Right lung (tissue), 5 donors: ENCODE results near the gene CLSTN2. TPM values are rescaled to one million over a fixed set of nuclear protein-coding genes. Genes with fewer than 3 reads are reported as not detected.
A peak's percentile ranks its signal among the peaks of the same experiment; 100 is the strongest.

ENCODE experiments used
- DNase-seq, 2 donors: peaks; one replicate each; pipeline ENCODE4 v3.0.0-alpha.2; 2013
- polyA plus RNA-seq, 5 donors: library from polyadenylated mRNA; unstranded; fragments of 120-200 nt; gene quantifications; one replicate each; pipeline versions ENCODE4 v1.2.1 to v1.2.3, GENCODE V29; 2013; ENCODE audit warnings: inconsistent platforms in 1 of 5, low replicate concordance in 1 of 5; ENCODE audit not compliant: insufficient read length in 5 of 5, insufficient read depth in 1 of 5

Gene CLSTN2
- polyA plus RNA-seq, 5 donors: 0.37 to 0.93 (median 0.47) TPM

DNA sequence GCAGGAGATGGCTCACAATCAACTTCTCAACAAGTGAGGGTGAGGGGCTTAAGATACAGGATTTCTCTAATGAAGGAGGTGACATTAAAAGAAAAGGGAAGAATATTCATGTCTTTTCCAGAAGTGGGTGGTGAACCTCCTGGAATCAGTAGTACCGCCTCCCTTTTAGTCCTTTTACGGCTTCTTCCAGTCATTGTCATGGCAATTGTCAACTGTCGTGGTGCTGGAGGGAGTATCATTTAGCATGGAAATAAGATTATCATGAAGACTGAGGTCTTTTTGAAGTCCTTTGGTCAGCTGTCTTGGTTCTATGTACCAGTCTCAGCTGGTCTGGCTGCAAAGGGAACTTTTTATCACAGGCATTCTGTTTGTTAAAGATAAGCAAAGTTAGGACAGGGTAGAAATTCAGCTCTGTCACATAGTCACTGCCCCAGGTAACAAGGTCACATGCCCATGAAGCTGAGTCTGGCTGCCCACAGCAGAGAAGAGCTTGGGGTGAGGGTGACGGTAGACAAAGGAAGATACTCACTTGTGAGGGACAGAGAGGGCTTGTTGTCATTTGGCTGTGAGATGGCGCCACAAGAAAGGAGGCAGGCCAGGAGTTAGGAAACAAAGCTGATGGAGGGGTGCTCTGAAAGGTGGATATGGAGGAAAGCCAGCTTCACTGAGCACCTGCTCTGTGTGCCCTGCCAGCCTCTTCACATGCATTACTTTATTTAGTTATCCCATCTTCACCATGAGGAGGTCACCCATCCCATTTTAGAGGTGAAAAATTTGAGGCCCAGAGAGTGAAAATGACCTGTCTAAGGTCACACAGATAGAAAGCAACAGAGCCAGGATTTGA, 514.6 kb downstream of the CLSTN2 start:
- no peak for DNase-seq

- no peak for DNase-seq
Measured at GRCh38 chr3:140453750-140454149, 518.8 kb downstream of the CLSTN2 start.

- no peak for DNase-seq
Measured at GRCh38 chr3:140455521-140456214, 520.7 kb downstream of the CLSTN2 start.

DNA sequence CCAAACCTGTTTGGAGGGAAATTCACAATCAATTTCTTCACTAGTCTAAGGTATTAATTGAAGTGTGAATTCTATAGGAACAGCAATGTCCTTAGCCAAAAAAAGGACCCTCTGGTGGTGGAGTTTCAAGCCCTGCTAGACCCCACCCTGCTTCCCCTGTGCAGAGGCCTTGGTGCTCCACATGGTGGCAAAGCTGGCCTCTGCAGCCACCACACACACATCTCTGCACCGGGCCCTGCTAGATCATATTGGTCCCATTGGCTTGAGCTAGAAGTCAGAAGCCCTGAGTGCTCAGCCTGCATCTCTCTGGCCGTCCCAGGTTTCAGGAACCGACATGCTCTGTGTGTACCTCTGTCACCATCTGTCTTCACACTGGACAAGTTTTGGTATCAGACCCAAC, 522.0 kb downstream of the CLSTN2 start:
- DNase-seq: no peak

DNA sequence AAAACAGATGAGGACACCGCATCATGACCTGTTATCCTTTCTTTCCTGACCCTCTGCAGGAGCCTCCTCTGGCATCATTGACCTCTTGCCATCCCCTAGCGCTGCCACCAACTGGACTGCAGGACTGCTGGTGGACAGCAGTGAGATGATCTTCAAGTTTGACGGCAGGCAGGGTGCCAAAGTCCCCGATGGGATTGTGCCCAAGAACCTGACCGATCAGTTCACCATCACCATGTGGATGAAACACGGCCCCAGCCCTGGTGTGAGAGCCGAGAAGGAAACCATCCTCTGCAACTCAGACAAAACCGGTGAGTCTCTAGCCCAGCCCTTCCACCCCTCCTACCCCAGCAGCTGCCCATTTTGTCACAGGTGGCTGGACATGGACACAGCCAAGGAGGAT, 524.5 kb downstream of the CLSTN2 start:
- DNase-seq: no peak

- no peak for DNase-seq
Measured at GRCh38 chr3:140461250-140461649, 526.3 kb downstream of the CLSTN2 start.

DNA sequence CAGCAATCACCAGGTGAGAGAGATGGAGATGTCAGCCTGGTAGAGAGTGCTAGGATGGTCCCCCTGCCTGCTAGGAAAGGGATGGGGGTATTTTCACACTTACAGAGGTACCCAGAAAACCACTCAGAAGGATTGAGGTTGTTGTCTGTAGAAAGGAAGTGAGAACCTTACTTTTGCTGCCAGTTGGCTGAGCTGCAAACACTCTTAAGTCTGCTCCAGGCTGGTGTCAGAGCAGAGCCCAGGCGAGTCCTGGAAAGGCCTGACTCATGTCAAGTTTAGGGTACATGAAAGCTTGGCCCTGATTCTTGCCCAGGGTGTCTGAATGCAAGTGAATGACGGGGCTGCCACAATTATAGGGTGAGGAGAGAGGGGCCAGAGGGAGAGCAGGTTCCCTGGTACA, 528.4 kb downstream of the CLSTN2 start:
- no peak for DNase-seq

DNA sequence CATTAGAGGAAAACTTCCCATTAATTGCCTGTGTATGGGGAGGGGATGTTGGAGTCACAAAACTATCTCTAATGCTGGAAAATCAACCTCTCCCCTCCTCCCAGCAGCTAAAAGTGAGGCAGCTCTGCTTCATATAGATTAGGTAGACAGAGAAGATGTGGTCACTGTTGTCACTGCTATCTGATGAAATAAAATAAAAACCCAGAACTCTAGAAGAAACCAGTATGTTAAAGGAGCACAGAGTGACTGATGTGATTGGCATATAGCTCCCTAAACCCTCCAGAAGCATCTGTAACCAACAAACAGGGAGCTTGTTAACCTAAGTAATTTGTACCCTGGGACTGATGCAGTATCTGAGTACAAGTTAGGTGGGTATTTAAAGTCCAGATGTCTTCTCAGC, 531.0 kb downstream of the CLSTN2 start:
- no peak for DNase-seq

DNA sequence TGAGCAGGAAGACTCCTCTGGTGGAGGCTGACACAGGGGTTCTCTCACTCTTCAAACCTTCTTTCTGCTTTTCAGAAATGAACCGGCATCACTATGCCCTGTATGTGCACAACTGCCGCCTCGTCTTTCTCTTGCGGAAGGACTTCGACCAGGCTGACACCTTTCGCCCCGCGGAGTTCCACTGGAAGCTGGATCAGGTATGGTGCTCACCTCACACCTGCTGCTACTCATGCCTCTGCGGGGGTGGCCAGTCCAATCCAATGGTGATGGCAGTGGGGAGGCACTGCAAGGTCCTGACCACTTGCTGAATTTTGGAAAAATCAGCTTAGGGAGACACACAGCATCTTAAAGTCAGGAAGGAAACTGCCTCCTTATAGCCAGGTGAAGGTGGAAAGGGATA, 531.5 kb downstream of the CLSTN2 start:
- DNase-seq: no peak

GRCh38 chr3:140467104-140467577, 532.2 kb downstream of the CLSTN2 start:
- no peak for DNase-seq

DNA sequence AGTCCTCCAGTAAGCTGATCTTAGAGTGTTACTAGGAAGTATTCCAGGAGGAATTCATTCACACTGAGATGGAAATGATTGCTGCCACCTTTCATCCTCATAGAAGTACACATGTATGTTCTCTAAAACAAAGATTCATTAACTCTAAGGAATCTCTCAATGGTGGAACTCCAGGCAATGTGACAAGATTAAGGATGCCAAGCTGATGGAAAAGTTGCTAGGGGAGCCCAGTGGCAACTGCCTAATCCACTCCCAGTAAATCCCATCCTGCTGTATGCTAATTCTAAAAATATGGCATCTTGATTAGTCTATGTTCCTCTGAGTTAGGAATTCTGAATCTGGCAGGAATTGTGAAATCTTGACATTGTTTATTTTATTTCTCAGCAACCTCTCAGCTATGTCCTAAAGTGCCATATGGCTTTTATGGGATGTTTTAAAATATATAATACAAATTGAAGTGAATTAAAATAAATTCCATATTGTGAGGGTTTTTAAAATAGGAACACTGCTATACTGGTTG, 532.9 kb downstream of the CLSTN2 start:
- peak; percentile 6 to 10 for DNase-seq

- DNase-seq: no peak
Measured at GRCh38 chr3:140468407-140468806, 533.4 kb downstream of the CLSTN2 start.

- no peak for DNase-seq
Measured at GRCh38 chr3:140469491-140469890, 534.5 kb downstream of the CLSTN2 start.

- DNase-seq: no peak
Measured at GRCh38 chr3:140470211-140470610, 535.2 kb downstream of the CLSTN2 start.

DNA sequence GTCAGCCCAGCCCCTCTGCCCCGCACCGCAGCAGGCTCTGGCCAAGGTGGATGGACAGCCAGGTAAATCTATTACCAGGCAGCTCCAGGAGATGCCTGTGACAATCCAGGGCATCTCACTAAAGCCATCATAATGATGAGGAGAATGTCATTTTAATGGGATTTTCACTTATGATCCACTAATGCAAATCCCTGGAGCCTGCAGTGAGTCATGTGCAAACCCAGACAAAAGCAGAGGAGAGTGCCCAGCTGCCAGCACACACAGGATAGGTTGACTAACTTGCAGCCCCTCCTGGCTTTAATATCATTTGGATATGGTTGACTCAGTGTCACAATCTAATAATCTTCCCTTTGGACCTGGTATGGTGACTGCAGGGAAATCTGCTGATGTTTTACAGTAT, 536.0 kb downstream of the CLSTN2 start:
- no peak for DNase-seq

- DNase-seq: no peak
Measured at GRCh38 chr3:140472306-140473020, 537.5 kb downstream of the CLSTN2 start.

GRCh38 chr3:140487566-140487965, 552.6 kb downstream of the CLSTN2 start:
- DNase-seq: no peak

DNA sequence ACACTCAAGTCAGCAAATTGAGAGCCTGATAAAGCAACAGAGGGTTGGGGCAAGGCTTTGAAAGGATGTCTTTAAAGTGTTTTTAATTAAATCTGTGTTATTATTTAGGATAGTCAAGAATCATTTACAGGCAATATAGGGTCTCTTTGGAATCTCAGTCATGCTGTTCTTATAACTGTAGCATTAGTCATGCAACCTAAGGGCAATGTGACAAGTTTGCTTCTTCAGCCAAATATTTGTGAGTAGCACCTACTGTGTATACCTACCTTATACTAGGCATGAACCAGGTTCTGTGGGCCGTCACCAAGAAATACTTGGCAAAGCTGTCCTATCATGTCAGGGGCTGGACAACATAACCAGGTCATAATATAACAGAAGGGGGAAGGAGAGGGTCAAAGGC, 558.3 kb downstream of the CLSTN2 start:
- DNase-seq: no peak

- DNase-seq: no peak
Measured at GRCh38 chr3:140494970-140495369, 560.0 kb downstream of the CLSTN2 start.

DNA sequence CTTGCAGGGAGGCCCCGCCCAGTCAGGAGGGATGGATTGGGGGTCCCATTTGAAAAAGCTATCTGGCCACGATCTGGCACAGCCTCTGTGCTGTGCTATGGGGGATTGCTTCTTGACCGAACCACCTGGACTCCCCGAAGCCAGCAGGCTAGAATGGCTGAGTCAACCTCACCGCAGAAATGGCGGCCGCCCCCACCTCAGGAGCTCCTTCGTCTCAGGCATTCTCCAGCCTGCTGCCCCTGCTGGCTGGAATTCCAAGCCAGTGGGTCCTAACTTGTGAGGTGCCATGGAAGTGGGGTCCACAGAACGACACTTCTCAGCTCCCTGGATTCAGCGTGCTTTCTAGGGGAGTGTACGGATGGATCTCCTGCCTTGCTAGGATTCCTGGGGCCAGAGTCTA, 562.3 kb downstream of the CLSTN2 start:
- DNase-seq: no peak

- DNase-seq: peak in 1 of 2 donors; percentile 2
Measured at GRCh38 chr3:140499114-140499757, 564.3 kb downstream of the CLSTN2 start.

- no peak for DNase-seq
Measured at GRCh38 chr3:140500473-140500872, 565.5 kb downstream of the CLSTN2 start.
